Adrenal gland (tissue), 12 donors: ENCODE data around the gene GPATCH11. TPM values are rescaled to one million over a fixed set of nuclear protein-coding genes. Genes with fewer than 3 reads are reported as not detected.

Experiments
- DNase-seq, 7 donors: peaks; one replicate each; pipeline ENCODE4 v3.0.0-alpha.2; 2019 to 2020
- H3K27ac ChIP-seq, 5 donors: fragments of 200-600 bp; sonication (generic) in 4 of 5; 1 replicate in 3 of 5; 2 replicates in 2 of 5; pipeline versions ENCODE4 v1.5.1 to v1.8.0; 2016 to 2020; ENCODE audit warnings: mild to moderate bottlenecking in 1 of 5
- H3K27me3 ChIP-seq: fragments of 200-600 bp; 2 replicates; pipeline ENCODE4 v1.8.0; 2021
- H3K36me3 ChIP-seq, 2 donors: fragments of 200-600 bp; replicated peaks in 1 of 2; 1 replicate in 1 of 2; 2 replicates in 1 of 2; pipeline versions ENCODE4 v1.5.1 to v1.8.0; 2018 to 2022
- H3K4me1 ChIP-seq, 2 donors: fragments of 200-600 bp; replicated peaks in 1 of 2; 1 replicate in 1 of 2; 2 replicates in 1 of 2; pipeline versions ENCODE4 v1.5.1 to v1.8.0; 2018 to 2021
- H3K4me3 ChIP-seq, 4 donors: fragments of 200-600 bp; sonication (generic) in 3 of 4; one replicate each; pipeline ENCODE4 v1.5.1; 2016 to 2018
- H3K9me3 ChIP-seq, 3 donors: fragments of 200-600 bp; sonication (generic) in 1 of 3; replicated peaks in 1 of 3; 1 replicate in 2 of 3; 2 replicates in 1 of 3; pipeline versions ENCODE4 v1.5.1 to v1.8.0; 2016 to 2021
- POLR2A ChIP-seq, 2 donors: fragments of 450-650 bp; IDR thresholded peaks; one replicate each; pipeline ENCODE4 v1.6.1; 2017; ENCODE audit warnings: antibody characterized with exemption in 2 of 2, mild to moderate bottlenecking in 2 of 2, moderate library complexity in 1 of 2
- WGBS, 4 donors: extraction: QIAGEN DNeasy Blood & Tissue Kit in 2 of 4; methylation state at CpG; one replicate each; pipeline versions ENCODE4 v1.1.5 to v1.1.7; 2013 to 2017; 5-methylcytosine and 5-hydroxymethylcytosine counted together
- intact Hi-C, 2 donors: fragments of 100-400 bp; cut with DNase I; formaldehyde crosslinking; loops; one replicate each; pipeline versions ENCODE4 v1.14.1 to v1.15.0; 2022 to 2023
- polyA plus RNA-seq, 3 donors: library from polyadenylated mRNA; stranded (reverse); fragments of 200-250 nt in 2 of 3; fragments of 350-450 nt in 1 of 3; fragmentation: Illumina TruSeq in 1 of 3; extraction: RNeasy Lipid Tissue Mini Kit (QIAGEN cat#74804) in 1 of 3; gene quantifications; one replicate each; pipeline ENCODE4 v1.2.3, GENCODE V29; 2013 to 2014
- total RNA-seq, 9 donors: library from RNA; depleted of rRNA in 4 of 9; stranded (reverse); fragments of >200 nt in 4 of 9; fragments of 120-200 nt in 1 of 9; fragmentation: NEBNext Ultra II Directional in 1 of 9; extraction: Animal tissue kit (Norgen Biotek cat#: 25700) in 1 of 9; gene quantifications; one replicate each; pipeline versions ENCODE4 v1.1.0 to v1.2.4, GENCODE V29; 2013 to 2023
- TF ChIP-seq, protein P1 (sequence below), 6 experiments: fragments of 450-650 bp in 4 of 6; fragments of 200-600 bp in 2 of 6; sonication (generic) in 1 of 6; IDR thresholded peaks; 1 replicate in 5 of 6; 2 replicates in 1 of 6; pipeline versions ENCODE4 v1.5.1 to v1.8.0; 2016 to 2021; ENCODE audit warnings: antibody characterized with exemption in 6 of 6, mild to moderate bottlenecking in 2 of 6, moderate library complexity in 1 of 6
- donor health status: healthy with polysubstance abuse.
- donor health status: Bipolar disorder and iron deficiency.
- donor health status: DM: yes; HTN: yes; CAD: no.
- donor health status: DM: no; HTN: no; CAD: no.
- donor health status: DM: no; HTN: no; CAD: no.
- donor health status: DM: yes; HTN: yes; CAD: no.

The GPATCH11 gene
- total and polyA plus RNA-seq, 12 donors, result 5.6 to 19.0 (median 9.4) TPM

DNA sequence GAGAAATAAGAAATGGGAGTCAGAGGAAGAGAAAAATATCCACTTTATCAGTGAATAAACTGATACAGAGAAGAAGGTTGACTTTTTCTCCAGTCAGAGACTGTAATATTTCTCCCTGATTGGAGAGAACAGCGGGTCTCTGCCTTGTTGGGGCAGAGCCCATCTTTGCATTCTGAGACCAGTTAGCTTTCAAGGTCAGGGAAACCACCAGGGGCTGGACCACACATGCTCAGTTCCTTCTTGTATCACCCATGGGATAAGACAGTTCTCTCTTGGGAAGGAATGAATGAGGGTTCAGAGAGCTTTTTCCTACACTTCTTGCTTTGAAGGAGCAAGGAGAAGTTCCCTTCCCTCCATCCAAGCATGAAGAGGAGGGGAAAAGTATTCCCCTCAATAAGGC, 12.2 kb downstream of the GPATCH11 start:
- no peak for TF ChIP-seq POLR2A (IDR thresholded peaks at IDR 0.05)
- TF ChIP-seq, protein P1, sequence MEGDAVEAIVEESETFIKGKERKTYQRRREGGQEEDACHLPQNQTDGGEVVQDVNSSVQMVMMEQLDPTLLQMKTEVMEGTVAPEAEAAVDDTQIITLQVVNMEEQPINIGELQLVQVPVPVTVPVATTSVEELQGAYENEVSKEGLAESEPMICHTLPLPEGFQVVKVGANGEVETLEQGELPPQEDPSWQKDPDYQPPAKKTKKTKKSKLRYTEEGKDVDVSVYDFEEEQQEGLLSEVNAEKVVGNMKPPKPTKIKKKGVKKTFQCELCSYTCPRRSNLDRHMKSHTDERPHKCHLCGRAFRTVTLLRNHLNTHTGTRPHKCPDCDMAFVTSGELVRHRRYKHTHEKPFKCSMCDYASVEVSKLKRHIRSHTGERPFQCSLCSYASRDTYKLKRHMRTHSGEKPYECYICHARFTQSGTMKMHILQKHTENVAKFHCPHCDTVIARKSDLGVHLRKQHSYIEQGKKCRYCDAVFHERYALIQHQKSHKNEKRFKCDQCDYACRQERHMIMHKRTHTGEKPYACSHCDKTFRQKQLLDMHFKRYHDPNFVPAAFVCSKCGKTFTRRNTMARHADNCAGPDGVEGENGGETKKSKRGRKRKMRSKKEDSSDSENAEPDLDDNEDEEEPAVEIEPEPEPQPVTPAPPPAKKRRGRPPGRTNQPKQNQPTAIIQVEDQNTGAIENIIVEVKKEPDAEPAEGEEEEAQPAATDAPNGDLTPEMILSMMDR (IDR thresholded peaks at IDR 0.05), result no peak
- Histone ChIP-seq H3K27me3 (no peaks in the 10 kb centered on the region), H3K4me3 (no peak overlapping the region), H3K9me3 (no peaks in the 10 kb centered on the region), H3K4me1 (peaks cover 0 to 7% of the 10 kb centered on the region in 2 donors), H3K27ac (no peak overlapping the region), H3K36me3 (peaks cover 0 to 44% of the 10 kb centered on the region in 2 donors)
- intact Hi-C loops, result no loop called here
- DNase-seq, result no peak
- 89 to 100% (median 98%) methylated on average over 1 of the region's 1 CpG for WGBS, 4 donors

- H3K4me3 ChIP-seq, result no peak overlapping the region
- WGBS, 4 donors, result 92 to 96% (median 95%) methylated on average over 4 of the region's 4 CpGs
- peaks cover 0 to 33% of the 10 kb centered on the region in 2 donors for H3K36me3 ChIP-seq
- intact Hi-C loops, result no loop called here
- H3K27ac ChIP-seq, result no peak overlapping the region
- TF ChIP-seq, protein P1 (IDR thresholded peaks at IDR 0.05), result no peak
- no peak for TF ChIP-seq POLR2A (IDR thresholded peaks at IDR 0.05)
- no peaks in the 10 kb centered on the region for H3K27me3 ChIP-seq
- no peaks in the 10 kb centered on the region for H3K9me3 ChIP-seq
- no peak for DNase-seq
- H3K4me1 ChIP-seq, result peaks cover 2 to 7% of the 10 kb centered on the region in 2 donors
Observed at GRCh38 chr2:37098416-37099118, 14.2 kb downstream of the GPATCH11 start.

DNA sequence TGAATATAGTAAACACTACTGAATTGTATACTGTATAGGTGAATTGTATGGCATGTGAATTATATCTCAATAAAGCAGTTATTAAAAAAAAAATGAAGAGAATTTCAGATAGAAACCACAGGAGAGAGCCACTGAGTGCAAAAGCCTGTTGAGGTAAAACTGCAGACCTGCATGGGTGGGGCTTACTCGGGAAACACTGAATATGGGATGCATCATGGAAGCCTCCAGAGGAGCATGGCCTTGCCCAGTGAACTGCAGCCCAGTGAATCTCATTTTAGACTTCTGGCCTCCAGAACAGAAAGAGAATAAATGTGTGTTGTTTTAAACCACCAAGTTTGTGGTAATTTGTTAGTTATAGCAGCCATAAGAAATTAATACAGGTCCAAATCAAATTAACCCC, 15.7 kb downstream of the GPATCH11 start:
- Histone ChIP-seq H3K4me1 (peaks cover 4 to 7% of the 10 kb centered on the region in 2 donors), H3K36me3 (peaks cover 0 to 19% of the 10 kb centered on the region in 2 donors), H3K27ac (no peak overlapping the region), H3K9me3 (no peaks in the 10 kb centered on the region), H3K27me3 (no peaks in the 10 kb centered on the region), H3K4me3 (no peak overlapping the region)
- DNase-seq, result no peak
- TF ChIP-seq, protein P1 (IDR thresholded peaks at IDR 0.05), result no peak
- no peak for TF ChIP-seq POLR2A (IDR thresholded peaks at IDR 0.05)
- 50 to 69% (median 63%) methylated on average over 1 of the region's 1 CpG for WGBS, 4 donors
- intact Hi-C loops, result no loop called here

GRCh38 chr2:37102588-37102987, 18.3 kb downstream of the GPATCH11 start:
- intact Hi-C loops, result no loop called here
- no peak for TF ChIP-seq POLR2A (IDR thresholded peaks at IDR 0.05)
- TF ChIP-seq, protein P1 (IDR thresholded peaks at IDR 0.05), result no peak
- WGBS, 4 donors, result 91 to 95% (median 93%) methylated on average over 3 of the region's 3 CpGs
- Histone ChIP-seq H3K36me3 (peaks cover 0 to 29% of the 10 kb centered on the region in 2 donors), H3K4me3 (no peak overlapping the region), H3K27ac (no peak overlapping the region), H3K9me3 (no peaks in the 10 kb centered on the region), H3K4me1 (peaks cover 0 to 7% of the 10 kb centered on the region in 2 donors), H3K27me3 (no peaks in the 10 kb centered on the region)
- DNase-seq, result no peak
